ENCODE measurements around the gene TMEM250. TPM values are rescaled to one million over a fixed set of nuclear protein-coding genes. Genes with fewer than 3 reads are reported as not detected.

The TMEM250 gene
- total RNA-seq, 1 donor from 2014 or later: 37.5 TPM

- no peak for DNase-seq (ENCODE audit: low read depth)
- TF ChIP-seq CTCF (conservative IDR thresholded peaks at IDR 0.05; ENCODE audit: low read depth, low read length): no peak
- H3K4me3 ChIP-seq (ENCODE audit: low read depth, low read length): peak overlapping the region; percentile 85
These were observed 25.9 kb downstream of the TMEM250 start for GRCh38 chr9:136092741-136093140.

GRCh38 chr9:136092353-136092650 lies 26.4 kb downstream of the TMEM250 start:
- no peak for TF ChIP-seq CTCF (conservative IDR thresholded peaks at IDR 0.05; ENCODE audit: low read depth, low read length)
- DNase-seq (ENCODE audit: low read depth): no peak

GRCh38 chr9:136091582-136092352 lies 26.9 kb downstream of the TMEM250 start:
- no peak for TF ChIP-seq CTCF (conservative IDR thresholded peaks at IDR 0.05; ENCODE audit: low read depth, low read length)
- no peak for DNase-seq (ENCODE audit: low read depth)
- no peak overlapping the region for H3K4me3 ChIP-seq (ENCODE audit: low read depth, low read length)

More at GRCh38 chr9:136092353-136092650, 26.4 kb downstream of the TMEM250 start:
- H3K4me3 ChIP-seq (ENCODE audit: low read depth, low read length): no peak overlapping the region

- DNase-seq (ENCODE audit: low read depth): no peak
- no peak for TF ChIP-seq CTCF (conservative IDR thresholded peaks at IDR 0.05; ENCODE audit: low read depth, low read length)
- no peak overlapping the region for H3K4me3 ChIP-seq (ENCODE audit: low read depth, low read length)
These were observed 27.7 kb downstream of the TMEM250 start for GRCh38 chr9:136090768-136091581.

- no peak for TF ChIP-seq CTCF (conservative IDR thresholded peaks at IDR 0.05; ENCODE audit: low read depth, low read length)
- no peak overlapping the region for H3K4me3 ChIP-seq (ENCODE audit: low read depth, low read length)
- no peak for DNase-seq (ENCODE audit: low read depth)
These were observed 28.5 kb downstream of the TMEM250 start for GRCh38 chr9:136090056-136090735.

- no peak for DNase-seq (ENCODE audit: low read depth)
- H3K4me3 ChIP-seq (ENCODE audit: low read depth, low read length): no peak overlapping the region
- peak; percentile 49 for TF ChIP-seq CTCF (conservative IDR thresholded peaks at IDR 0.05; ENCODE audit: low read depth, low read length)
These were observed 29.0 kb downstream of the TMEM250 start for GRCh38 chr9:136089697-136090045.

All from epithelial cell of proximal tubule (primary cell).